Measurements from ENCODE around the gene TRABD2A.
"Not testable (repeated sequence)": the region's sequence is repeated elsewhere in the genome, so short reads cannot be mapped to it uniquely, and the experiment has no call there.

Gene TRABD2A

DNA sequence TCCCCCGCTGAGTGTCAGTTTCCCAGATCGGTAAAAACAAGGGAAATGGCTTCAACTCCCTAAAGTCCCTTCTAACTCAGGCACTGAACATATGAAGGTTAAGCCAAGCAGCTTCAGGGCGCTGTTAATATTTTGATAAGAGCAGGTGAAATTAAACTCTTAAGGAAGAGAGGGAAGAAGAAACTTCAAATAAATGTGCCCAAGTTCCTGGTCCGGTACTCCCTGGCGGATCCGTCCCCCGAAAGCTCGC lies 564 bp downstream of the TRABD2A start:
- DNase-seq (ENCODE audit: low read depth in 1 of 2, low spot score in 1 of 2) = no peak

DNA sequence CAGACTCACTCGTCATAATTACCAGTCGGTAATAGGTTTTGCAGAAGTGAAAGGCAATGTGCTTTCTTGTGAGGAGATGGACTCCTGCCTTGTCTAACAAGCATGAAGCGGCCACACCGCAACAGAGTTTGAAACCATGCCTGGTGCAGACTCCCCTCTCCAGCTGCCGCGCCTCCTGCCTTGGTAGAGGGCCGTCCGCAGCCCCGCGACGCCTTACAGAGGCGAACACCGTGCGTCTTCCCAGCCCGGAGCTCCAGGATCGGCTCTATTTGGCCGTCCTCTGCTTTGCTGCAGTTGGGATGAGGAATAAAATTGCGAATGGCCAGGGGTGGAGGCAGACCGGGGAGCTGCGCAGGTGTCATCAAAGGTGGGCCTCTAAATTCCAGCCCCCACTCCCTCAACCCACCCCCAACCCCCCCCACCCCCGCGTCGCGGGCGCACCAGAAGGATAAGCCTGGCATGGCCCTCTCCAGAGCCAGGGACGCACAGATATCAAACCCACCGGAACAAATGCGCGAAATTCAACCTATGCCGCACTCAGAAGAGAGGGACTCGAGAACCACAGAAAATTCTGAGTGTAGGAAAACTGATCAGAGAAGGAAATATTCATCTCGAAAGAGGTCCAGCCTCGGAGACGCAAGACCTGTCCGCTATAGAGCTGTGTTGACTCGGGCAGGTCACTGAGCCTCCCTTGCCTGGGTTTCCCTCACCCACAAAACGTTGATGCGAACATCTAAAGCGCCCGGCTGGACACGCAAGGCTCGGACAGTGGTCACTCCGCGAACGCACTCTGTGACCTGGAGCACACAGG lies 1.1 kb downstream of the TRABD2A start:
- no peak for DNase-seq (ENCODE audit: low read depth in 1 of 2, low spot score in 1 of 2)

DNA sequence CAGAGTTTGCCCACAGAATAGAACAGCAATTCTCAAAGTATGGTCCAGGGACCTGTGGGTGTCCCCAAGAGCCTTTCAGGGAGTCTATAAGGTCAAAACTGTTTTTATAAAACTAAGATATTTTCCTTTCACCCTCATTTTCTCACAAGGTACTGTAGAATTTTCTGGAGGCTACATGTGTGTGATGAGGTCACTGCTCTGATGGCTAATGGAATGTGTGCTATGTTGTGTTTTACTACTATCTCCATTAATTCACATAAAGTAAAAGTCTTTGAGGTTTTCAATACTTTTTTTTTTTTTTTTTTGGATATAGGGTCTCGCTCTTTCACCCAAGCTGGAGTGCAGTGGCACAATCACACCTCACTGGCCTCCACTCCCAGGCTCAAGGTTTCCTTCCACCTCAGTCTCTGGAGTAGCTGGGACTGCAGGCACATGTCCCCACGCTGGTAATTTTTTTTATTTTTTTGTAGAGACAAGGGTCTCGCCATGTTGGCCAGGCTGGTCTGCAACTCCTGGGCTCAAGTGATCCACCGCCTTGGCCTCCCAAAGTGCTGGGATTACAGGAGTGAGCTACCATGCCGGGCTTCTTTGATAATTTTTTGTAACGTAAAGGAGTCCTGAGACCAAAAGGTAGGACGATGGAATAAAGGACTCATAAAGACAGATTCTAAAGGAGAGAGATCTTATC lies 1.8 kb downstream of the TRABD2A start:
- DNase-seq (ENCODE audit: low read depth in 1 of 2, low spot score in 1 of 2) = no peak

DNA sequence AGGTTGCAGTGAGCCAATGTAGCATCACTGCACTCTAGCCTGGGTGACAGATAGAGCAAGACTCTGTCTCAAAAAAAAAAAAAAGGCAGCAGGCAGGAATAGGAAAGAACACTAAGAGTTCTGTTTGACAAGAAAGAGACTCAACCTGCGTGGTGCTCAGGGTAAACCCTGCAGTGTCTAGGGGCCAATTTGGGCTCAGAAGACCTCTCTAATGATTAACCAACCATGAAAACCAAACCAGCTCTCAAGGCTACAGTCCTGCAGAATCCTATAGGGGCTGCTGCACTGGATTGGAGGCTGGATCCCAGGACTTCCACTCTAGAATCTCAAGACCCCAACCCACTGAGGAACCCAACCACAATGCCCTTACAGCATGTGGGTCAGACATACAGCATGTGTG lies 2.4 kb downstream of the TRABD2A start:
- DNase-seq (ENCODE audit: low read depth in 1 of 2, low spot score in 1 of 2) = no peak

DNA sequence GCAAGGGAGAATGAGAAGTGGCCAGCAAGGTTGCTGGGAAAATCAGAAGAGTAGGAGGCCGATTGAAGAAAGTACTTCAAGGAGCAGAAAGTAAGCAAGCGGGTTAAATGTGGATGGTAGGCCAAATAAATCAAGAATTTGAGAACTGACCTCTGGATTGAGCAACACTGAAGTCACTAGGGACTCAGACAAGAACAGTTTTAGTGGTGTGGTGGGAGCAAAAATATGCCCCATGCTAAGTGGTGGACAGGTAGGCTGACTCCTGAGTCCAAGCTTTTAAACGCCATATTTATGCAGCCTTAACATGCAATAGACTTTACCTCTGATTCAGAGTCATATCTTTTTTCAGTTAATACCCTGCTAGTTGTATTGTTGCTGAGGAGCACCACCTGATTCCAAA lies 4.5 kb downstream of the TRABD2A start:
- DNase-seq (ENCODE audit: low read depth in 1 of 2, low spot score in 1 of 2) = no peak

DNA sequence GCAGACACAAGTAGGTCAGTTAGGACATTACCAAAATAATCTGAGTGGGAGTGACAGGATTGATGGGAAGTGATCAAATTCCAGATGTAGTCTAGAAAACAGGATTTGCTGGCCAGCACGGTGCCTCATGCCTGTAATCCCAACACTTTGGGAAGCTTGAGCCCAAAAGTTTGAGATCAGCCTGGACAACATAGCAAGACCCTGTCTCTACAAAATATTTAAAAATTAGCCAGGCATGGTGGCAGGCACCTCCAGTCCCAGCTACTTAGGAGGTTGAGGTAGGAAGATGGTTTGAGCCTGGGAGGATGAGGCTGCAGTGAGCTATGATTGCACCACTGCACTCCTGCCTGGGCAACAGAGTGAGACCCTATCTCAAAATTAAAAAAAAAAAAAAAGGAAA lies 5.3 kb downstream of the TRABD2A start:
- not testable (repeated sequence) for DNase-seq (ENCODE audit: low read depth in 1 of 2, low spot score in 1 of 2)

DNA sequence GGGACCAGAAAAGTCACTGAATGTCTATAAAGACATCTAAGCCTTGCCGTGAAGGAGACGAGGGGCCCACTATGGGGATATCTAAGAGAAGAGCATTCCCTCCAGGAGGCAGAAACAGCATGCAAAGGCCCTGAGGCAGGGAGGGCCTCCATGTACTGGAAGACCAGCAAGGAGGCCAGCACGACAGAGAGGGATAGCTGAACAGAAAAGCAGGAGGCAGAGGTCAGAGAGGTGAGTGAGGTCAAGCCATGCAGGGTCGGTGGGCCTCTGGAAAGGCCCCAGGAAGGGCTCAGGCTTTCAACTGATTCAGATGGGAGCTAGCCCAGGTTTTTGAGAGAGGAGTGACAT lies 5.7 kb downstream of the TRABD2A start:
- no peak for DNase-seq (ENCODE audit: low read depth in 1 of 2, low spot score in 1 of 2)

DNA sequence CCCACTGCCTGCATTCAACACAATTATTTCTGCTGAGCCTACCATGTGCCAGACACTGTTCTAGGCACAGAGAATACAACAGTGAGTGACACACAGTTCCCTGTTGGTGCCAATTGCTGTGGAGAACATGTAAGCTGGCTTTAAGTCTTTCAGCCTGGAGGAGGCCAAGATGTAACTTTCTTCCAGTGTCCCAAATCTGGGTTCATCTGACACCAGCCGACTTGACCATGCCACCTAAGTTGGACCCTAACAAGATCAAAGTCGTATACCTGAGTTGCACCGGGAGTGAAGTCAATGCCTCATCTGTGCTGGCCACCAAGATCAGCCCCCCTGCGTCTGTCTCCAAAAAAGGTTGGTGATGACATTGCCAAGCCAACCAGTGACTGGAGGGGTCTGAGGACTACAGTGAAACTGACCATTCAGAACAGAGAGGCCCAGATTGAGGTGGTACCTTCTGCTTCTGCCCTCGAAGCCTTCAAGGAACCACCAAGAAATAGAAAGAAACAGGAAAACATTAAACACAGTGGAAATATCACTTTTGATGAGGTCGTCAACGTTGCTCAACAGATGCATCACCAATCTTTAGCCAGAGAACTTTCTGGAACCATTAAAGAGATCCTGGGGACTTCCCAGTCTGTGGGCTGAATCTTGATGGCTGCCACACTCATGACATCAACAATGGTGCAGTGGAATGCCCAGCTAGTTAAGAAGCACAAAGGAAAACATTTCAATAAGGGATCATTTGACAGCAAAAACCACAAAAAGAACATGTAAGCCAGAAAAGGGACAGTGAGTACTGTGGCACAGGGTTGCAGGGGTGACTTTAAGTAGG lies 6.3 kb downstream of the TRABD2A start:
- no peak for DNase-seq (ENCODE audit: low read depth in 1 of 2, low spot score in 1 of 2)

DNA sequence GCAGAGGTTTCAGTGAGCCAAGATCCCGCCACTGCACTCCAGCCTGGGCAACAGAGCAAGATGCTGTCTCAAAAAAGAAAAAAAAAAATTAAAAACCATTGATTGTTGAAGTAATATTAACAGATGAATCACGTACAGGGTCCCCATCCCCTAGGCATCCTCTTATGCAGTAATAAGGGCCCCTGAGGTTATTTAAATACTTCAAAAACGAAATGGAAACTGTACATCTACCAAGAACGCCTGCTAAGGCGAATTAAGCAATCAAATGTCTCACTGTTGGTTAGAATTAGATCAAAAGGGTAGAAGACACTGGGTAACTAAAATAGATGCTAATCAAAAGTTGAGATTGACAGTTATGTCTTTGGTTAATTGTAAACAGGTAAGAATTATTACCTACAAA lies 7.5 kb downstream of the TRABD2A start:
- no peak for DNase-seq (ENCODE audit: low read depth in 1 of 2, low spot score in 1 of 2)

DNA sequence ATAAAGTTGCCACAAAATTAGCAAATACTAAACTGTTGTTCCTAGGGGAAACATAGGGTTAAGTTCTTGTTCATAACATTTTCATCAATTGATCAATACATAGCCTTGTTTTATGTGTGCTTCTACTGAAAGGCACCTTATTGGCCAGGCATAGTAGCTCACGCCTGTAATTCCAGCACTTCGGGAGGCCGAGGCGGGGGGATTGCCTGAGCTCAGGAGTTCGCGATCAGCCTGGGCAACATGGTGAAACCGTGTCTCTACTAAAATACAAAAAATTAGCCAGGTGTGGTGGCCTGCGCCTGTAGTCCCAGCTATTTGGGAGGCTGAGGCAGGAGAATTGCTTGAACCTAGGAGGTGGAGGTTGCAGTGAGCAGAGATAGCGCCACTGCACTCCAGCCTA lies 8.2 kb downstream of the TRABD2A start:
- DNase-seq (ENCODE audit: low read depth in 1 of 2, low spot score in 1 of 2) = not testable (repeated sequence)

DNA sequence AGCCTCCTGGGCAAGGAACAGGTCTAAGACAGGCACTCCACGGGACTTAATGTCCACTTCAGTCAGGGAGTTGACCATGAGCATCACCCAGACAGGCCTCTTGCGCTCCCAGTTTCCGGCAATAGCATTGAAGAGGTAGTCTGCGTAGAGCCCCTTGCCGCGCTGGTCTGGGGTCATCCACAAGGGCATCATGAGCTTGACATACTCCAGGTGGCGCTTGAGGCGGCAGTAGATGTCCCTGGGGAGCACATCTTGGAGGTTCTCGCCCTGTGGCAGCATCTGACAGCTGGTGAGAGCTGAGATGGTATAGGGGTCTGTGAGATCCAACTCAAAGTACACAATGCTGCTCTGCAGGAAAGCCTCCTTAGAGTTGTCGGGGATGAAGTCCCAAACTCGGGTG lies 10.6 kb downstream of the TRABD2A start:
- DNase-seq (ENCODE audit: low read depth in 1 of 2, low spot score in 1 of 2) = no peak

DNA sequence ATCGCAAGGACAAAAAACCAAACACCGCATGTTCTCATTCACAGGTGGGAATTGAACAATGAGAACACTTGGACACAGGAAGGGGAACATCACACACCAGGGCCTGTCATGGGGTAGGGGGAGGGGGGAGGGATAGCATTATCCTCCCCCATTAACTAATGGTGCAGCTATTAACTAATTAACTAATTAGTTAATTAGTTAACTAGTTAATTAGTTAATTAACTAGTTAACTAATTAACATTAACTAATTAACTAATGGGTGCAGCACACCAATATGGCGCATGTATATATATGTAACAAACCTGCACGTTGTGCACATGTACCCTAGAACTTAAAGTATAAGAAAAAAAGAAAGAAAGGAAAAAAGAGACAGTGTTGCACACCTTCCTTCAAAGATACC lies 12.6 kb downstream of the TRABD2A start:
- not testable (repeated sequence) for DNase-seq (ENCODE audit: low read depth in 1 of 2, low spot score in 1 of 2)

DNA sequence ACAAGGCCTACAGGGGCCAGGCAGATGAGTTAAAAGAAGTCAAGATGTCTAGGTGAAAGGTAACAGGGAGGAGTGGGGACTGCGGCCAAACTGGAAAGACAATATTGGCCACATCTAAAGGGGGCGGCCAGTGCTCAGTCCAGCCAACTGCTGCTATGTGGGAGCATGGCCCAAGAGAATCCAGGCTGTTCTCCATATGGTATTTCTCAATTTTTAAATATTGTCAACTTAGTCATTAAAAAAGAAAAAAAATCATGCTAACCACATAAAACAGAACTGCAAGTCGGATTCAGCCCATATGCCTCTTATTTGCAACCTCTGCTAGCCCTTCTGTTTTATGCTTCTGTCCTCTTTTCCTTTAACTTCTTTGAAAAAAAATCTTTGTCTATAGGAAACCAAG lies 14.8 kb downstream of the TRABD2A start:
- no peak for DNase-seq (ENCODE audit: low read depth in 1 of 2, low spot score in 1 of 2)

DNA sequence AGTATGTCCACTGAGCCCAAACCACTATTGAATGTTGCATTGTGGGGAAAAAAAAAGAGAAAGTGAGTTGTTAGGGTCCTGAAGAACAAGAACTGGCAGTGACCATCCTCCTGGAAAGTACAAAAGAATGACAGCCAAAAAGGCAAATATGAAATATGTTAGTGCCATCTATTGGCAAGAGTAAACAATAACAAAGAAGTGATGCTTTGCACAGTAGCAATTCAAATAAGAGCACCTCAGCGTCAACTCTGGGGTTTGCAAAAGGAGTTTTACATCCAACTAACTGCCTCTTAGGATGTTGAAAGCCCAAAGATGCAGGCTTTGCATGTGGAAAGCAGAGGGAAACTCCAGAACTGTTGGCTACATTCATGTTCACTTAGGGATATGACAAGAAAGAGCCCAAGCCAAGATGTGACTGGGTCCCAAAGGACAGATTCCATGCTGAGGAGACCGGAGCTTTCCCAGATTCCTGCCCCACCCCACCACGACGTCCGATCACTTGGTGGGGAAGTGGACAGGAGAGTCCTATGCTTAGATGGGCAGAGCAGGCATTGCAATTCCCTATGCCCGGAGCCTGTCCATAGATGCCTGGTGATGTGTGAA lies 15.6 kb downstream of the TRABD2A start:
- no peak for DNase-seq (ENCODE audit: low read depth in 1 of 2, low spot score in 1 of 2)

DNA sequence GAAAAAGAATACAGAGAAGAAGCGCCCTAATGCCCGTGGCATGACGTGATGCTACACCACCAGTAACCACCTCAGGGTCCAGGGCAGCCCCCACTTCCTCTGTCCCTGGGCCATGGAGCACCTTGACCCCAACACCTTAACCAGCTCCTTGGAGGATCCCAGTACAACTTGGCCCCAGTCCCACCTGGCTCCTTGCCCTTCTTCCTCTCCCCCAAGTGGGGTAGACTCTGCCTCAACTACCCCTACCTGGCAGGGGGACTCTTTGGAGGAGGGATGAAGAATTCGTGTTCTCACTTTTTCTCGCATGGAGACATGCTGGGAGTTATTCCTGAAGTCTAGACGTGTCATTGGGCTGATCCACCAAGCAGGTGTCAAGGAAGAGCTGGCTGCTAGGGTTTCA lies 18.9 kb downstream of the TRABD2A start:
- DNase-seq (ENCODE audit: low read depth in 1 of 2, low spot score in 1 of 2) = no peak

DNA sequence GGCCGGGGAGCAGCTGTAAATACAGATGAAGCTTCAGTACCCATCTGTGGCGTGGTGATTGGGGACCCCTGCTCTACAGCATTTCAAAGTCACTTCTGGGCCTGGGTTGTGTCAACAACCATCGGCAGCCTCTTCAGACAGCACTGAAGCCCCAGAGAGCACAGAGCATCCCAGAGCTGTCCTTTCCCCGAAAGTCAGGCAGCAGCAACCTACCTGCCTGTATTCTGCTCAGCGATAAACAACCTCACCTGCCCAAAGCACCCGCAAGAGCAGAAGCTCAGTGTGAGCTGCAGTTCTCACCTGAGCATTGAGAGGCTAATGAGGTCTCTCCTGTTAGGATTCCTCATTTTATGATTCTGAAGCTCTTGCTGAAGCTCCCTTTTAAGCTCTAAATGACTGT lies 19.3 kb downstream of the TRABD2A start:
- no peak for DNase-seq (ENCODE audit: low read depth in 1 of 2, low spot score in 1 of 2)

DNA sequence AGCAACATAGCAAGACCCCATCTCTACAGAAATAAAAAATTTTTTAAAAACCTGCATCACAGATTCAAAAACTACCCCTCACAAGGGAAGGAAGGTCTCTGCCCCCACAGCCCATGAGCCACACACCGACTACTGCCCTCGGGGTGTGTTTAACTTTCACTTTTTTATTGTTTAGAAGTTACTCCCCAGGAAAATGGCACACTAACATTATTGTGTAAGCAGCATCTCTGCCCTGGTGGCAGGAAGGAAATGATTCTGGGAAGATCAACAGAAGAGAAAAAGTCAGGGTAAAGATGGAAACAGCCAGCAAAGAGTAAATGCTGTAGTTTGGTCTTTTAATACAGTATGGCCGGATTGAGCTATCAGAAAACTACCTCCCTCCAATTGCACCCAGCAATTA lies 21.9 kb downstream of the TRABD2A start:
- DNase-seq (ENCODE audit: low read depth in 1 of 2, low spot score in 1 of 2) = no peak

DNA sequence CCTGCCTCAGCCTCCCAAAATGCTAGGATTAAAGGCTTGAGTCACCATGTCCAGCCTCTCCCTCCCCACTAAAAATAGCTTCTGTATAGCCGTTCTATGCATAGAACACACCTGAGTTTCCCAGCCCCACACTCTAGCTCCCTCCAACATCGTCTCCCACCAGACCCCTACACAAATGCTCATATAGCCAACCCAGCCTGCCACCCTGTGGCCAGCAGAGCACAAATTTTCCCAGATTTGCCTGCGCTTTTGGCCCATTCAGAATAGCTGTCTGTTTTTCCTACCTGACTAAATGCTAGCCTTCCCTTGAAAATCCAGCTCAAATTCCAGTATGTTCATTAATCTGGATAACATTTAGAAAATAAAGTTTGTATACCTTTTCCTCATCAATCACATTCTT lies 22.8 kb downstream of the TRABD2A start:
- DNase-seq (ENCODE audit: low read depth in 1 of 2, low spot score in 1 of 2) = no peak

DNA sequence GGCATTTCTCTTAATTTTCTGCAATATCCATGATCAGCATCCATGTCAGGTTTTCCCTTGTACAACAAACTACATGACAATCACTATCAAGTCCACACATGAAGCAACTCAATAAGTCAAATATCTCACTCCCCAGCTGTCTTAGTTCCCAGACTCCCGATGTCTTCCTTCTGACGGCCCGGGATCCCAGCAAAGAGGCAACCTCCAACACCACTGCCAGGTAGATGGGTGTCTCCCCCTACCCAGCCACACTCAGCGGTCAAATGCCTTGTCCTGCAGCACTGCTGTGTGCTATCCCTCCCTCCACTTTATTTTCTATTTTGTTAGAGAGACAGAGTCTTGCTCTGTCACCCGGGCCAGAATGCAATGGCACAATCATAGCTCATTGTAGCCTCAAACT lies 23.3 kb downstream of the TRABD2A start:
- DNase-seq (ENCODE audit: low read depth in 1 of 2, low spot score in 1 of 2) = no peak

DNA sequence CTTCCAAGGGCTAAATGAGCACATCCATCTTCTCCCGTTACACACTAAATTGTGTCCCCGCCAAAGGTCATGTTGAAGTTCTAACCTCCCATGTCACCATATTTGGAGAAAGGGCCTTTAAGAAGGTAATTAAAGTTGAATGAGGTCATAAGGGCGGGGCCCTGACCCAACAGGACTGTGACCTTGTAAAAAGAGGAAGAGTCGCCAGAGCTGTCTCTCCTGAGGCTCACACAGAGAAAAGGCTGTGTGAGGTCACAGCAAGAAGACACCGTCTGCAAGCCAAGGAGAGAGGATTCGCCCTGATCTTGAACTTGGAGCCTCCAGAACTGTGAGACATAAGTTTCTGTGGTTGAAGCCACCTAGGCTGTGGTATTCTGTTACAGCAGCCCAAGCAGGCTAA lies 24.1 kb downstream of the TRABD2A start:
- DNase-seq (ENCODE audit: low read depth in 1 of 2, low spot score in 1 of 2) = no peak

DNA sequence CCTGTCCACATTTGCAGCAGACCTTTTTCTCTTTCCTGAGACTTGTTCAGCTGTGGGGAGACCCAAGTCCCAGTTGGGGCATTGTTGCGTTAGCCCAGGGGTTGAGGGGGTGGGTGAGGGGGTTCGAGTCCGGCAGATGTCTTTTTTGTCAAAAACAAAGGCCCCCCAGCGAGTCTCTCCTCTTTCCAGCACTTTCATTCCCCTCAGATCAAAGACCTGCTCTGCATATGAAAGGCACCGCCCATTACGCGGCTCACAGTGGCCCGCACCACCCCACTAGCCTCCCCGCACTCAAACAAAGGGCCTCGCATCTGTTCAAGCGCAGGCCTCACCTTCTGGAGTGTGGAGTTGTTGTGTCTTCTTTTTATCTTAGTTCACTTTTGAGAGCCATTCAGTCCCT lies 25.2 kb downstream of the TRABD2A start:
- DNase-seq (ENCODE audit: low read depth in 1 of 2, low spot score in 1 of 2) = no peak

DNA sequence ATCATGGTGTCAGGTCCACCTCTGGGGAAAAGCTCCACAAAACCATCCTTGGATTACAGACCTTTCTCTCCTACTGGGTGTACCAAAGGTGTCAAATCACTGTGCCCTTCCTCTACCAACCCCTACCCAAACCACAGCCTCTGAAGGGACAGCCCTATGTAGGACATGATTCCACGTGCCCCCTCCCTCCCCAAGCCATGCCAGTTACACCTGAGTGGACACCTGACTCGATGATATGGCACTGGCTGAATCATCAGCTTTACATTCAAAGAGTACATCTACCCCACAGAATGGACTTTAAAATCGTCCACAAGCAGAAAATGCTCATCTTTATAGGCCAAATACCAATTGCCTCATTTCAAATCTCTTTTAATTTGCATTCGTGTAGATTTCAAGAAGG lies 26.0 kb downstream of the TRABD2A start:
- no peak for DNase-seq (ENCODE audit: low read depth in 1 of 2, low spot score in 1 of 2)
